ENCODE data around the gene PKN1.

PKN1 gene

GRCh38 chr19:14433554-14434501 lies 722 bp downstream of the PKN1 start:
- H3K36me3 ChIP-seq (ENCODE audit: control insufficient read depth, insufficient read depth, low read length), result no peaks in the 10 kb centered on the region
- no CpG with 5 or more reads among the region's 52 CpGs for WGBS (ENCODE audit: insufficient coverage, insufficient read length)
- no peaks in the 10 kb centered on the region for H3K9me3 ChIP-seq (ENCODE audit: control insufficient read depth, insufficient read depth, low read length)
- no peaks in the 10 kb centered on the region for H3K27me3 ChIP-seq (ENCODE audit: control insufficient read depth, insufficient read depth, low read length)
- H3K27ac ChIP-seq (ENCODE audit: low read length), result no peak overlapping the region
- H3K4me3 ChIP-seq (ENCODE audit: low read length), result peak overlapping the region; percentile 69
- H3K4me1 ChIP-seq (ENCODE audit: control insufficient read depth, insufficient read depth, low read length), result peaks cover 4% of the 10 kb centered on the region
- DNase-seq (ENCODE audit: low read depth, low spot score), result no peak

GRCh38 chr19:14434543-14435319 lies 1.6 kb downstream of the PKN1 start:
- no peaks in the 10 kb centered on the region for H3K27me3 ChIP-seq (ENCODE audit: control insufficient read depth, insufficient read depth, low read length)
- H3K36me3 ChIP-seq (ENCODE audit: control insufficient read depth, insufficient read depth, low read length), result no peaks in the 10 kb centered on the region
- peaks cover 4% of the 10 kb centered on the region for H3K4me1 ChIP-seq (ENCODE audit: control insufficient read depth, insufficient read depth, low read length)
- H3K9me3 ChIP-seq (ENCODE audit: control insufficient read depth, insufficient read depth, low read length), result no peaks in the 10 kb centered on the region
- H3K27ac ChIP-seq (ENCODE audit: low read length), result no peak overlapping the region
- no peak overlapping the region for H3K4me3 ChIP-seq (ENCODE audit: low read length)
- DNase-seq (ENCODE audit: low read depth, low spot score), result no peak
- WGBS (ENCODE audit: insufficient coverage, insufficient read length), result no CpG with 5 or more reads among the region's 23 CpGs

- no CpG with 5 or more reads among the region's 17 CpGs for WGBS (ENCODE audit: insufficient coverage, insufficient read length)
- no peak overlapping the region for H3K4me3 ChIP-seq (ENCODE audit: low read length)
- no peaks in the 10 kb centered on the region for H3K27me3 ChIP-seq (ENCODE audit: control insufficient read depth, insufficient read depth, low read length)
- no peaks in the 10 kb centered on the region for H3K36me3 ChIP-seq (ENCODE audit: control insufficient read depth, insufficient read depth, low read length)
- H3K4me1 ChIP-seq (ENCODE audit: control insufficient read depth, insufficient read depth, low read length), result peaks cover 5% of the 10 kb centered on the region
- no peaks in the 10 kb centered on the region for H3K9me3 ChIP-seq (ENCODE audit: control insufficient read depth, insufficient read depth, low read length)
- no peak for DNase-seq (ENCODE audit: low read depth, low spot score)
- no peak overlapping the region for H3K27ac ChIP-seq (ENCODE audit: low read length)
These were observed 2.4 kb downstream of the PKN1 start for GRCh38 chr19:14435320-14436050.

DNA sequence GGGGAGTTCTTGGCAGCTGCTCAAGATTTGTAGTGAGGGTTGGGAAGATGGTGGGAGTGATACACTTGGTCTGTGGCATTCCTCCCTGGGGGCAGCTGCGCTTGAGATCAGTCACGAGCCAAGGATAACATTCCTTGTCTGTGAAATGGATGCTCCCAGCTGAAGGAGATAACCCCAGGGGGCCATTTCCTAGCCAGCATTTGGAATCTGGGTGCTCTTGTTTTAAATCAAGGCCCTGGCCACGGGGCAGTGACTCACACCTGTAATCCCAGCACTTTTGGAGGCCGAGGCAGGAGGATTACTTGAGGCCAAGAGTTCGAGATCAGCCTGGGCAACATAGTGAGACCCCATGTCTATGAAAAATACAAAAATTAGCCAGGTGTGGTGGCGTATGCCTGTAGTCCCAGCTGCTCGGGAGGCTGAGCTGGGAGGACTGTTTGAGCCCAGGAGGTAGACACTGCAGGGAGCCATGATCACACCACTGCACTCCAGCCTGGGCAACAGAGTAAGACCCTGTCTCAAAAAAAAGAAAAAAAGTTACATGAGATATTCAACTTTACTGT lies 4.6 kb downstream of the PKN1 start:
- DNase-seq (ENCODE audit: low read depth, low spot score), result no peak
- Histone ChIP-seq H3K27ac (ENCODE audit: low read length) (no peak overlapping the region), H3K27me3 (ENCODE audit: control insufficient read depth, insufficient read depth, low read length) (no peaks in the 10 kb centered on the region), H3K4me1 (ENCODE audit: control insufficient read depth, insufficient read depth, low read length) (peaks cover 5% of the 10 kb centered on the region), H3K9me3 (ENCODE audit: control insufficient read depth, insufficient read depth, low read length) (no peaks in the 10 kb centered on the region), H3K36me3 (ENCODE audit: control insufficient read depth, insufficient read depth, low read length) (peaks cover 6% of the 10 kb centered on the region), H3K4me3 (ENCODE audit: low read length) (no peak overlapping the region)
- no CpG with 5 or more reads among the region's 7 CpGs for WGBS (ENCODE audit: insufficient coverage, insufficient read length)

- Histone ChIP-seq H3K27me3 (ENCODE audit: control insufficient read depth, insufficient read depth, low read length) (no peaks in the 10 kb centered on the region), H3K4me1 (ENCODE audit: control insufficient read depth, insufficient read depth, low read length) (peaks cover 4% of the 10 kb centered on the region), H3K9me3 (ENCODE audit: control insufficient read depth, insufficient read depth, low read length) (no peaks in the 10 kb centered on the region), H3K27ac (ENCODE audit: low read length) (no peak overlapping the region), H3K36me3 (ENCODE audit: control insufficient read depth, insufficient read depth, low read length) (peaks cover 20% of the 10 kb centered on the region), H3K4me3 (ENCODE audit: low read length) (no peak overlapping the region)
- DNase-seq (ENCODE audit: low read depth, low spot score), result no peak
- WGBS (ENCODE audit: insufficient coverage, insufficient read length), result no CpG with 5 or more reads among the region's 9 CpGs
These were observed 5.9 kb downstream of the PKN1 start for GRCh38 chr19:14439014-14439413.

DNA sequence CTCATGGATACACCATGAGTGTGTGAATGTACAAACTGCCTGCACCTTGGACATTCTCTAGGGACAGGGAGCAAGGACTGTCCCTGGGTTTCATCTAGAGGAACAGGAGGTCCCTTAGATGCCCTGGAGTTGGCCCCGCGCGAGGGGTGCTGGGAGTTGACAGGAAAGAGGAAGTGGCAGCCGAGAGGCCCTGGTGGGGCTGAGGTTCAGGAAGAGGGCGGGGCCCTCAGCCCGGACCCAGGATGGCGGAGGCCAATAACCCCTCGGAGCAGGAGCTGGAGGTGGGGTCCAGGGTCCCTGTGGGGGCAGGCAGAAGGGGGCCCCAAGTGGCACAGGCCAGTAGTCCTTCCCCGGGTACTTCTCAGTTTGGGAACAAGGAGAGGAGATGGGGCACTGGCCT lies 6.9 kb downstream of the PKN1 start:
- Histone ChIP-seq H3K27ac (ENCODE audit: low read length) (no peak overlapping the region), H3K9me3 (ENCODE audit: control insufficient read depth, insufficient read depth, low read length) (no peaks in the 10 kb centered on the region), H3K4me3 (ENCODE audit: low read length) (no peak overlapping the region)

DNA sequence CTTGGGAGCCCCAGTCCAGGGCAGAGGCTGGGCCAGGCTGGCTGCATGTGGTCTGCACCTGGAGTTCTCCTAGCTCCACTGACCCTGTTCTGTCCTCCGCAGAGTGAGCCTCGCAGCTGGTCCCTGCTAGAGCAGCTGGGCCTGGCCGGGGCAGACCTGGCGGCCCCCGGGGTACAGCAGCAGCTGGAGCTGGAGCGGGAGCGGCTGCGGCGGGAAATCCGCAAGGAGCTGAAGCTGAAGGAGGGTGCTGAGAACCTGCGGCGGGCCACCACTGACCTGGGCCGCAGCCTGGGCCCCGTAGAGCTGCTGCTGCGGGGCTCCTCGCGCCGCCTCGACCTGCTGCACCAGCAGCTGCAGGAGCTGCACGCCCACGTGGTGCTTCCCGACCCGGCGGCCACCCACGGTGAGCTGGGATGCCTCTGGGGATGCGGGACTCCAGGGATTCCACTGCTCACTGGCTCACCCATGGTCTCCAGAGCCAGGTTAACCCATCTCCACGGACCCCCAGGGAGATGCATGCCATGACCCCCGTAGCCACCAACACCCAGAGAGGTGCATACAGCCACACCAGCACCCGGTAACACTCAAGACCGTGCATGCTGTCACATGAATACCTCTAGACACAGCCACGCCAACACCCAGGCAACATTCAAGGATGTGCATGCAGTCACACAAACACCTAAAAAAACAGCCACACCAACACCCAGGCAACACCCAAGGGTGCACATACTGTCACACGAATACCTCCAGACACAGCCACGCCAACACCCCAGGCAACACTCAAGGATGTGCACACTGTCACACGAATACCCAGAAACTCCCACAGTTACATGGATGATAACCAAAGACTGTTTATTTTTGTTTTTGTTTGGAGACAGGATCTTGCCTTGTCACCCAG lies 8.2 kb downstream of the PKN1 start:
- H3K4me1 ChIP-seq (ENCODE audit: control insufficient read depth, insufficient read depth, low read length), result 0 out of 2 replicates have a peak, but pooled peaks cover 1% of the 10 kb centered on the region
- no peaks in the 10 kb centered on the region for H3K27me3 ChIP-seq (ENCODE audit: control insufficient read depth, insufficient read depth, low read length)
- no peak overlapping the region for H3K4me3 ChIP-seq (ENCODE audit: low read length)
- no peak overlapping the region for H3K27ac ChIP-seq (ENCODE audit: low read length)
- H3K36me3 ChIP-seq (ENCODE audit: control insufficient read depth, insufficient read depth, low read length), result peaks cover 30% of the 10 kb centered on the region
- H3K9me3 ChIP-seq (ENCODE audit: control insufficient read depth, insufficient read depth, low read length), result no peaks in the 10 kb centered on the region
- WGBS (ENCODE audit: insufficient coverage, insufficient read length), result no CpG with 5 or more reads among the region's 34 CpGs
- DNase-seq (ENCODE audit: low read depth, low spot score), result no peak

More for the DNA sequence above, 6.9 kb downstream of the PKN1 start:
- H3K4me1 ChIP-seq (ENCODE audit: control insufficient read depth, insufficient read depth, low read length), result 0 out of 2 replicates have a peak, but pooled peaks cover 1% of the 10 kb centered on the region
- no peak for DNase-seq (ENCODE audit: low read depth, low spot score)
- WGBS (ENCODE audit: insufficient coverage, insufficient read length), result no CpG with 5 or more reads among the region's 9 CpGs
- H3K27me3 ChIP-seq (ENCODE audit: control insufficient read depth, insufficient read depth, low read length), result no peaks in the 10 kb centered on the region
- H3K36me3 ChIP-seq (ENCODE audit: control insufficient read depth, insufficient read depth, low read length), result peaks cover 27% of the 10 kb centered on the region

DNA sequence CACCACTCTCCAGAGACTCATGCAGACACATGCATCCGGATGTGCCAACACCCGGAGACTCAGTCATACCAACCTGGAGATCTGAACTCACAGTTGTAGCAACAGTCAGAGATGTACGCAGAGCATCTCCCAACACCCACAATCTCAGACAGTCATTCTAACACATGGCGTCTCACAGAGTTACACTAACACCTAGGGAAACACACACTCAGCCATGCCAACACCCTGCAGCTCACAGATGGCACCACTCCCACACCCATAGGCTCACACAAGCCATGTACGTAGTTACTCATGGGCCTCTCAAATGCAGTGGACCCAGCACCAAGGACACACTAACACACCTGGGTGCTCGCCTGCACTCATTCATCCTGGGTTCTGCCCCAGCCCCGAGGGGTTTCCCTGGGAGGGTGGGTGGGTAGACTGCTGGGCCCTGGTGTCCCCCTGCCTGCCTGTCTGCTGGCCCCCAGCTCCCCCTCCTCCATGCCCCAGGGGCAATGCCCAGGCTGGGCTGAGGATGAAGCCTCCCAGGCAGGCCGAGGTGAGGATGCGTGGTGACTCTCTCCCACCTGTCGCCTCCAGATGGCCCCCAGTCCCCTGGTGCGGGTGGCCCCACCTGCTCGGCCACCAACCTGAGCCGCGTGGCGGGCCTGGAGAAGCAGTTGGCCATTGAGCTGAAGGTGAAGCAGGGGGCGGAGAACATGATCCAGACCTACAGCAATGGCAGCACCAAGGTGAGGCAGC lies 10.0 kb downstream of the PKN1 start:
- no CpG with 5 or more reads among the region's 16 CpGs for WGBS (ENCODE audit: insufficient coverage, insufficient read length)

More for the DNA sequence above, 10.0 kb downstream of the PKN1 start:
- 0 out of 2 replicates have a peak, but pooled peaks cover 1% of the 10 kb centered on the region for H3K4me1 ChIP-seq (ENCODE audit: control insufficient read depth, insufficient read depth, low read length)
- H3K27ac ChIP-seq (ENCODE audit: low read length), result no peak overlapping the region
- peaks cover 36% of the 10 kb centered on the region for H3K36me3 ChIP-seq (ENCODE audit: control insufficient read depth, insufficient read depth, low read length)
- no peak for DNase-seq (ENCODE audit: low read depth, low spot score)
- no peak overlapping the region for H3K4me3 ChIP-seq (ENCODE audit: low read length)
- H3K27me3 ChIP-seq (ENCODE audit: control insufficient read depth, insufficient read depth, low read length), result no peaks in the 10 kb centered on the region
- H3K9me3 ChIP-seq (ENCODE audit: control insufficient read depth, insufficient read depth, low read length), result no peaks in the 10 kb centered on the region

Data from iPS DF 6.9 (cell line).